Gastroesophageal sphincter (tissue), 4 donors: ENCODE results near the gene ZNF777. TPM values are rescaled to one million over a fixed set of nuclear protein-coding genes. Genes with fewer than 3 reads are reported as not detected.

Experiments
- ATAC-seq: fragments of 150-250 bp; one replicate; pipeline ENCODE4 v1.9.1; 2016; ENCODE audit warnings: mild to moderate bottlenecking, moderate library complexity
- H3K27ac ChIP-seq, 4 donors: fragments of 200-600 bp; sonication (generic) in 3 of 4; 1 replicate in 3 of 4; 2 replicates in 1 of 4; pipeline ENCODE4 v1.5.1; 2016 to 2019
- H3K27me3 ChIP-seq: fragments of 200-600 bp; sonication (generic); one replicate; pipeline ENCODE4 v1.5.1; 2019
- H3K36me3 ChIP-seq, 2 donors: fragments of 200-600 bp; sonication (generic); one replicate each; pipeline ENCODE4 v1.5.1; 2019; ENCODE audit warnings: control low read depth in 1 of 2
- H3K4me1 ChIP-seq, 3 donors: fragments of 200-600 bp; sonication (generic); 1 replicate in 2 of 3; 2 replicates in 1 of 3; pipeline ENCODE4 v1.5.1; 2016 to 2019; ENCODE audit warnings: control low read depth in 2 of 3
- H3K4me3 ChIP-seq, 2 donors: fragments of 200-600 bp; sonication (generic); one replicate each; pipeline ENCODE4 v1.5.1; 2019; ENCODE audit warnings: mild to moderate bottlenecking in 1 of 2, moderate library complexity in 1 of 2
- H3K9me3 ChIP-seq, 3 donors: fragments of 200-600 bp; sonication (generic); one replicate each; pipeline ENCODE4 v1.5.1; 2017 to 2019; ENCODE audit warnings: control low read depth in 2 of 3
- EP300 ChIP-seq: sonication (generic); formaldehyde crosslinking; IDR thresholded peaks from one replicate; pipeline ENCODE4 v1.6.1; 2017; ENCODE audit warnings: antibody characterized with exemption, mild to moderate bottlenecking
- POLR2A ChIP-seq, 2 donors: fragments of 450-650 bp; IDR thresholded peaks; one replicate each; pipeline ENCODE4 v1.6.1; 2017; ENCODE audit warnings: antibody characterized with exemption in 2 of 2, mild to moderate bottlenecking in 2 of 2, moderate library complexity in 1 of 2
- POLR2AphosphoS5 ChIP-seq: sonication (generic); formaldehyde crosslinking; IDR thresholded peaks from one replicate; pipeline ENCODE4 v1.6.1; 2017; ENCODE audit warnings: antibody characterized with exemption
- WGBS, 2 donors: methylation state at CpG; one replicate each; pipeline ENCODE4 v1.1.5; 2018; ENCODE audit warnings: low coverage in 1 of 2; 5-methylcytosine and 5-hydroxymethylcytosine counted together
- total RNA-seq, 4 donors: library from RNA; depleted of rRNA; stranded (reverse); fragments of >200 nt; gene quantifications; one replicate each; pipeline ENCODE4 v1.1.0, GENCODE V29; 2016
- TF ChIP-seq, protein P1 (sequence below), 4 experiments: fragments of 200-600 bp in 2 of 4; fragments of 450-650 bp in 2 of 4; sonication (generic) in 1 of 4; IDR thresholded peaks; one replicate each; pipeline ENCODE4 v1.5.1; 2017 to 2019; ENCODE audit warnings: antibody characterized with exemption in 4 of 4, mild to moderate bottlenecking in 2 of 4, moderate library complexity in 2 of 4

Gene ZNF777
- total RNA-seq, 4 donors from 2014 or later, result 6.1 to 16.1 (median 9.9) TPM

DNA sequence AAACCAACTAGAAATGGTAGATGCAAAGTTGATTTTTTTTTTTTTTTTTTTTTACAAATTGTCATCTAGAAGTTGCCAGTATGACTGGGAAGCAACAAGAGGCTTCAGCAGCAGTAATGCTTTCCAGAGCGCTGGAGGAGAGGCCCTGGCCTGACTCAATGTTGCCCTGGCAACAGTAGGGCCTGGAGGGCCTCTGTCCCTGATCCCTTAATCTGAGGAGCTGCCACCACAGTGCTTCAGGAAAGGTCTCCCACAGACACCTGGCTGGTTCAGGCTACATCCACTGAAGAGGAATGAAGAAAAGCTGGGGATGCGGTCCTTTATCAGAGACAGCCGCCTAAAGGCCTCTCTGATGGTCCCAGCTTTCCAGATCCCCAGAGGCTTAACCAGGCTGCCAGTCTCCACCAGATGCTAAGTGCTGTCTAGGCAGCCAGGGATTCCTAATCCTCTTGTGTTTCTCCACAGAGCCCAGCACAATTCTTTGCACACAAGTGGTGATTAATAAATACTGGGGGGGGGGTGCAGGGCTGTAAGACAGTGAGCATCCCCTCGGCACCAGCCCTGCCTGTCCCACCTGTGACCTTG, 33.7 kb downstream of the ZNF777 start:
- peaks cover 0 to 18% (median 5%) of the 10 kb centered on the region in 3 donors for H3K4me1 ChIP-seq
- peaks cover 0 to 31% of the 10 kb centered on the region in 2 donors for H3K36me3 ChIP-seq
- H3K27ac ChIP-seq, result no peak overlapping the region
- no peak overlapping the region for H3K4me3 ChIP-seq
- H3K9me3 ChIP-seq, result no peaks in the 10 kb centered on the region
- 83 to 94% methylated on average over 1 to 3 of the region's 4 CpGs for WGBS, 2 donors
- peaks cover 9% of the 10 kb centered on the region for H3K27me3 ChIP-seq
- TF ChIP-seq POLR2AphosphoS5, result no peak
- no peak for TF ChIP-seq EP300
- TF ChIP-seq POLR2A (IDR thresholded peaks at IDR 0.05), result no peak
- TF ChIP-seq, protein P1, sequence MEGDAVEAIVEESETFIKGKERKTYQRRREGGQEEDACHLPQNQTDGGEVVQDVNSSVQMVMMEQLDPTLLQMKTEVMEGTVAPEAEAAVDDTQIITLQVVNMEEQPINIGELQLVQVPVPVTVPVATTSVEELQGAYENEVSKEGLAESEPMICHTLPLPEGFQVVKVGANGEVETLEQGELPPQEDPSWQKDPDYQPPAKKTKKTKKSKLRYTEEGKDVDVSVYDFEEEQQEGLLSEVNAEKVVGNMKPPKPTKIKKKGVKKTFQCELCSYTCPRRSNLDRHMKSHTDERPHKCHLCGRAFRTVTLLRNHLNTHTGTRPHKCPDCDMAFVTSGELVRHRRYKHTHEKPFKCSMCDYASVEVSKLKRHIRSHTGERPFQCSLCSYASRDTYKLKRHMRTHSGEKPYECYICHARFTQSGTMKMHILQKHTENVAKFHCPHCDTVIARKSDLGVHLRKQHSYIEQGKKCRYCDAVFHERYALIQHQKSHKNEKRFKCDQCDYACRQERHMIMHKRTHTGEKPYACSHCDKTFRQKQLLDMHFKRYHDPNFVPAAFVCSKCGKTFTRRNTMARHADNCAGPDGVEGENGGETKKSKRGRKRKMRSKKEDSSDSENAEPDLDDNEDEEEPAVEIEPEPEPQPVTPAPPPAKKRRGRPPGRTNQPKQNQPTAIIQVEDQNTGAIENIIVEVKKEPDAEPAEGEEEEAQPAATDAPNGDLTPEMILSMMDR (IDR thresholded peaks at IDR 0.05), result no peak
- ATAC-seq, result no peak

DNA sequence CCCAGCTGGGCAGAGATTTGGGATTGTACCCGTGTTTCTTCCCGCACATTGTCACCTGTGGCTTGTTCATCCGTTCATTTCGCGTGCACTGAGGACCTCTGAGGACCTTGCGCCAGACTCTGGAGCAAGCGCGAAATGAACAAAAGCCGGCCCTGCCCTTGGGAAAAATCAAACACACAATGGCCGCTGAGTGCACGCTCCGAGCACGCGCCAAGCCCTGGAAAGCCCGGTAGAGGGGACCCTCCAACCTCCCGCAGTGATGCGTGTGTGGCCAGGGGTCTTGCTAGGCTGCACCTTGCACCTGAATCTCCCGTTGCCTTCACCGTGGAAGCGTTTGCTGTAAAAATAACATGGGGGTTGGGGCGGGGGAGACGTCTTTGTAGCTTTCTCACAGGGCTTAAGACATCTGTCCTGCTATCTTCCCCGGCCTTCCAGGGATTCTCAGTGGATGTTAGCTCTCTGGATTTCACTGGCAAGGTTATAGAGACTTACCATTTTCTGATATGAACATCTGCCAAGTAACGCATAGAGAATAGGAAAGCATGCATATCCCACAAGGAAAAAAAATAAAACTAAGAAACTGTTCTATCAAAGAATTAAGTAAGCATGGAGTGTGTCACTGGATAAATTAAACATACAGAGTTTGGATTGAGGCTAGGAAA, 37.3 kb downstream of the ZNF777 start:
- ATAC-seq, result no peak
- peaks cover 0 to 26% (median 5%) of the 10 kb centered on the region in 3 donors for H3K4me1 ChIP-seq
- peaks cover 0 to 5% of the 10 kb centered on the region in 2 donors for H3K36me3 ChIP-seq
- no peak overlapping the region for H3K4me3 ChIP-seq
- peaks cover 9% of the 10 kb centered on the region for H3K27me3 ChIP-seq
- H3K27ac ChIP-seq, result no peak overlapping the region
- TF ChIP-seq, protein P1 (IDR thresholded peaks at IDR 0.05), result no peak
- no peak for TF ChIP-seq EP300
- TF ChIP-seq POLR2AphosphoS5, result no peak
- TF ChIP-seq POLR2A (IDR thresholded peaks at IDR 0.05), result no peak
- H3K9me3 ChIP-seq, result no peaks in the 10 kb centered on the region
- 38 to 40% methylated on average over 6 to 18 of the region's 24 CpGs for WGBS, 2 donors

- Histone ChIP-seq H3K27me3 (peaks cover 9% of the 10 kb centered on the region), H3K27ac (peak overlapping the region in 2 of 4 donors; percentile 24 to 58), H3K4me1 (peaks cover 0 to 26% (median 5%) of the 10 kb centered on the region in 3 donors), H3K9me3 (no peaks in the 10 kb centered on the region), H3K36me3 (peaks cover 0 to 4% of the 10 kb centered on the region in 2 donors), H3K4me3 (peak overlapping the region; percentile 22 to 52)
- TF ChIP-seq EP300, result no peak
- TF ChIP-seq, protein P1 (IDR thresholded peaks at IDR 0.05), result no peak
- TF ChIP-seq POLR2AphosphoS5, result no peak
- no peak for TF ChIP-seq POLR2A (IDR thresholded peaks at IDR 0.05)
- no peak for ATAC-seq
- 10 to 27% methylated on average over 4 to 21 of the region's 35 CpGs for WGBS, 2 donors
These were observed 38.0 kb downstream of the ZNF777 start for GRCh38 chr7:149422914-149423301.

DNA sequence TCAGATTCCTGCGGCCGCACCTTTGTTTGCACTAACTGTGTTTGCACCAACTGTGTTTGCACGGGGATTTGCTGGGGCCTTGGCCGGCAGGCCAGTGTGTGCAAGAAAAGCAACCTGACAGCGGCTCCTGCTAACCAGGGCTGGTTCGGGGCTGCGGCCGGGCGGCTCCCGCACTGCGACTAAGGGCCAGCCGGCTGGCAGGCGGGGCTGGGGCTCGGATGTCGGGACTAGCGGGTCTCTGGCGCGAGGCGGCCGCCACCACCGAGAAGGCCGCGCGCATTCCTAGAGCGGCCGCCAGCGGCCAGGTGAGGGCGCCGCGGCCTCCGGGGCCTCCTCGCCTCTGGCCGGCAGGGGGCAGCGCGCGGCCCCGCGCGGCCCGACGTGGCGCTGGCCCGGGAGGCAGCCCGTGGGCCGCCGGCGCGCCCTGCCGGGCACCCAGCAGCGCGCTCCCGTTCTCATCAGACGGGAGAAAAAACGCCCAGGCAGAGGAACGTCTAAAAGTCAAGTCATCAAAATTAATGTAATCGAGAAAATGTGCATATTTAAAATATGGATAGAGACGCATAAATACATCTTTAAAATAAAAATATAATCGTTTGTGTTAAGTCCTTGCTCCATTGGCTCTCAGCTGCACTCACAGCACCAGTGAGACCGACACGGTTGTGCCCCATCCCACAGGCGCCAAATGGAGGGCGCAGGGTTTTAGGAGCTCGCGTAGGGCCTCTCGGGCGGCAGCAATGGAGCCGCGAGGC, 38.5 kb downstream of the ZNF777 start:
- Histone ChIP-seq H3K4me1 (peaks cover 0 to 26% (median 5%) of the 10 kb centered on the region in 3 donors), H3K27me3 (peaks cover 9% of the 10 kb centered on the region), H3K36me3 (peaks cover 0 to 4% of the 10 kb centered on the region in 2 donors), H3K4me3 (peak overlapping the region; percentile 46 to 52), H3K27ac (peak overlapping the region in 2 of 4 donors; percentile 24 to 58), H3K9me3 (no peaks in the 10 kb centered on the region)
- ATAC-seq, result peak; percentile 97
- WGBS, 2 donors, result 8 to 19% methylated on average over 12 to 14 of the region's 68 CpGs
- TF ChIP-seq EP300, result no peak
- no peak for TF ChIP-seq POLR2AphosphoS5
- TF ChIP-seq, protein P1 (IDR thresholded peaks at IDR 0.05), result peak in 3 of 4 experiments; percentile 65 to 77 (median 75)
